ENCODE data around the gene GRM7.

DNA sequence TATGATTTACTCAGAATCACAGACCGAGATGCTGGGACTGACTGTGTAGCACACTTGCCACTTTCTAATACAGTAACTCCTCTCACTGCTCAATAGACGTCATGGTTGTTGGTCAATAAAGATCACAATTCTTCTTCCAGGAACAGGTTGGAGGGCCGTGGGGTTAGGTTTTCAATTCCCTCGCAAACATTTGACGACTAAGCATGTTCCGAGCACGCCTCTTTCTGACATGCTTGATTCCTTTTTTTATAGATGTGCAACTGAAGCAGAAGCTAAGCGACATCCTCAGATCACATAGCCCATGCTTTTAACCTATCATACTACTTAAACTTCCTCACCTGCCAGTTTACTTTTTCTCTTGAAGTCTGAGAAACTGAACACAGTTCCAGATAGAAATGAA is 61.0 kb downstream of the GRM7 start:
- TF ChIP-seq CTCF (IDR thresholded peaks at IDR 0.05) (no peak), POLR2A (IDR thresholded peaks at IDR 0.05) (no peak)

Data from adrenal gland (tissue), 5 donors.